ENCODE measurements around the gene XIRP1.
"Not testable (repeated sequence)": the region's sequence is repeated elsewhere in the genome, so short reads cannot be mapped to it uniquely, and the experiment has no call there.

XIRP1 gene

GRCh38 chr3:39186692-39187151, 5.7 kb downstream of the XIRP1 start:
- no peak for DNase-seq (ENCODE audit: low read depth)

GRCh38 chr3:39185959-39186691, 6.3 kb downstream of the XIRP1 start:
- no peak for DNase-seq (ENCODE audit: low read depth)

- DNase-seq (ENCODE audit: low read depth) = no peak
Observed at GRCh38 chr3:39185326-39185958, 7.0 kb downstream of the XIRP1 start.

GRCh38 chr3:39184968-39185285, 7.5 kb downstream of the XIRP1 start:
- no peak for DNase-seq (ENCODE audit: low read depth)

DNA sequence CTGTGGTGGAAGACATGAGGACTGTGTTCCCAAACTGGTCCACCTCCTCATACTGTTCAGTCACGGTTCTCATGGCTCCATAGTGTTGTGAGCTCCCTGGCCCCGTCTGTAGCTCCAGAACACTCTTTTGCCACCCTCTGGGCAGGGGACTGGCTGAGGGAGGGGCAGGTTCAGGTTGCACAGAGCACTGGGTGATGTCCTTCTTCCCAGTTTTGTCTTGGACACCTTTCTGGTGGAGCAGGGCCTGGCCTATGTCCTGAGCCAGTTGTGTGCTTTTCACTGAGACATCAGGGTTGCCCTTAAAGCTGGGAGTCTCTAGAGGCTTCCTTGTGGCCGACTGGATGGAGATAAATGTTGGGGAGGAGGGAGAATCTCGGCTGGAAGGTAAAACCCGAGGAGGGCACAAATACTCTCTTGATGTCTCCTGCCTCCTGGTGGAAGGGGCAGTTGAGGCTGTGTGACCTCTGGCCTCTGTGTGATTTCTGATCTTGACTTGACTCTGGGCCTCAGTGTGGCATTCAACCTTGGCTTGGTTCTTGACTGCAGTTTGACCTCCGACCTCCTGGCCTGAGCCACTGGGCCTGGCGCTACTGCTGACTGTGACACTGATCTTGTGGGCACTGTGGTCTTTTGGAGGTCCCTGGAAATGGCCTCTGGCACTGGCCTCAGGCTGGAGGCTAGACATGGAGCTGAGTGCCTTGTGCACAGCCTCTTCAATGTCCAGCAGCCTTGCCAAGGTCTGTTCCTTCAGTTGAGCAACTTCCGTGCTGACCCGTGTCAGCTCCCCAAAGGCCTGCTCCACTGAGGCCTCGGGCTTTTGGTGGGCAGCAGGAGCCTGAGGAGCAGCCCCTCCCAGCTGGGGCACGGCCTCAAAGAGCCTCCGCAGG, 8.1 kb downstream of the XIRP1 start:
- no peak for DNase-seq (ENCODE audit: low read depth)

DNA sequence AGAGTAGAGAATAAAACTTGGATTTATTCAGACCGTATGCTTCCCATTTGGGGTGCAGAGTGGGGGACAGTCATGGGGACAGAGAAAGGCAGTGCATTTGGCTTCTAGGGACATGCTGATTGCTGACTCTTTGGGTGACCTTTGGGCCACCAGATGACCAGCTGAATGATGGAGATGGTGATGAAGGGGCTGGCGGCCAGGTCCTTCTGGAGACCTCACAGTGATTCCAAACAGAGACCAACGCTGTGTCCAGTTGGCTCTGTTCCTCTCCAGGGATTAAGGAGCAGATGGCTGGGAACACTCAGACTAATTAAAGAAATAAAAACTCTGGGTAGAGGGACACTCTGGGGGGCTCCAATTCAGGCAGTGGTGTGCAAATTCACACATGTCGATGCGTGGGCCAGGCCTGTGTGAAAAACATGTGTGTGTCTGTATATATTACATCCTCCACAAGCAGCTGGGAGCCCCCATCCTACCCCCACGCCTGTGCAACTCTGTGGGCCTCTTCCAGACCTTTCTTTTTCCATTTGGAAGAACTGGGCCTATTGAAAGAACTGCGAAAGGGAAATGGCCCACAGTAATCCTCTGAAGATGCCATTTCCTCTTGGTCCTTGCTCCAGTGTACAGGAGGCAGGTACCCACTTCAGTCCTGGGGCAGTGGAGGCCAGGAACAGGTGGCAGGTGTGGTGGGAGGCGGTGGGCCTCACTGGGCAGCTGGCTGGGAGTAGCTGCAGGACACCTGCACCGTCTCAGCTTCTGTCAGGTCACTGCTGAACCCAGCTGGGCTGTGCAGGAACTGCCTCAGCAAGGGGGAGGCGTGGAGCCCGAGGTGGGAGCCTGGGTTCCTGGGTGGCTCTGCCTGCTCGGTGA, 8.9 kb downstream of the XIRP1 start:
- no peak for DNase-seq (ENCODE audit: low read depth)

- no peak for DNase-seq (ENCODE audit: low read depth)
Observed at GRCh38 chr3:39181408-39182335, 10.7 kb downstream of the XIRP1 start.

- peak; percentile 84 for DNase-seq (ENCODE audit: low read depth)
Observed at GRCh38 chr3:39180546-39181346, 11.6 kb downstream of the XIRP1 start.

DNA sequence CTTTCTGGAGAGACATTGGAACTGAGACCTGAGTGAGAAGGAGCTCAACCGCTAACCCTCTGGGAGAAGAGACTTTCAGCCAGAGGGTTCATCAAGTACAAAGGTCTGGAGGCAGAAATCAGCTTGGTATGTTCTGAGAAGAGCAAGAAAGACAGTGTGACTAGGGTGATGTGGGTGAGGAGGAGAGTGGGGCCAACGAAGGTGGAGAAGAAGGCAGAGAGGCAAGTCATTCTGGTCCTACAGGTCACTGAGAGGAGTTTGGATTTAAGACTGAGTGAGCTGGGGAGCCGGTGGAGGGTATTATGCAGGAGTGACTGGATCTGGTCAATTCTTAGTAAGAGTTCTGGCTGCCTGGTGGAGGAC, 12.2 kb downstream of the XIRP1 start:
- DNase-seq (ENCODE audit: low read depth) = no peak

DNA sequence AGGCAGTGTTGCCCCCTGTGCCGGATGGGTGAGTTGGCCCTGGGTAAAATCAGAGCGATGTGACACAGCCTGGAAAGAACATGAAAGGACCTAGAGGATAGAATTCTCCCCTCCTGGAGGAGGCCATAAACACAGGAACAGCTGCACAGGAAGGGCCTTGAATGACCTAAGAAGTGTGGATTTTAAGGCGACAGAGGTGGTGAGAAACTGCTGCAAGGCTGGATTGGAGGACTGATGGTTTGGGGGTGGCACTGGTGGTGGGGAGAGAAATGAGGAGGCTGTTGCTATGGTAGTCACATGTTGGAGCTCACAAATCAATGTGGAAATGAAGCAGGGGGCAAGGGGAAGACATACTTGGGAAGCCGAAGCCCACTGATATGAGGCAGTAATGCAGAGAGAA, 13.8 kb downstream of the XIRP1 start:
- DNase-seq (ENCODE audit: low read depth) = no peak

DNA sequence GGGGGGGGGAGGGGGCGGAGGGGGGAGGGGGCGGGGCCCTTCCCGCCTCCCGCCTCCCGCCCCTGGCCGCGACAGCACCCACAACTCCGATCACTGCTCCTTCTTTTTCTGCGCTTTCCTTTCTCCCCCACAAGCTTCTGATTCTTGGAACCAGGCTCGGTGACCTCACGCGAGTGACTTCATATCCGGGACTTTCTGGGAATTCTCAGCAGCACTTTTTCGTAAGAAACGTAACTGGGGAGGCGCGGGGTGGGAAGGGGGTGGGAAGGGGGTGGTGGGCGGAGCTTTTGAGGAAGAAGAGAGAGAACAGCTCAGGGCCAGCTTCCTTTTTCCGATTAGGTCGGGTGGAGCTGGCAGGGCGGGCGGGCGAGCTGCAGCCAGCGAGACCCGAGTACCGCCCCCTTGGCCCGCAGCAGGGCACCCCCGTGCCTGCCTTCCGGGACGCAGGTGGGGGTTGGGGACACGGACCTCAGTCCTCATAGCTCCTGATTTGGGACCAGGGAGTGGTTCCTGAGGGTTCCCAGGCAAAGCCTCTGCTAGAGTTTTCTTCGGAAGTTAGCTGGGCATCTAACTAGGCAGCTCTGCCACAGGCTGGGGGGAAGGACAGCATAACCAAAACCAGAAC, 14.6 kb downstream of the XIRP1 start:
- peak; percentile 67 for DNase-seq (ENCODE audit: low read depth)

DNA sequence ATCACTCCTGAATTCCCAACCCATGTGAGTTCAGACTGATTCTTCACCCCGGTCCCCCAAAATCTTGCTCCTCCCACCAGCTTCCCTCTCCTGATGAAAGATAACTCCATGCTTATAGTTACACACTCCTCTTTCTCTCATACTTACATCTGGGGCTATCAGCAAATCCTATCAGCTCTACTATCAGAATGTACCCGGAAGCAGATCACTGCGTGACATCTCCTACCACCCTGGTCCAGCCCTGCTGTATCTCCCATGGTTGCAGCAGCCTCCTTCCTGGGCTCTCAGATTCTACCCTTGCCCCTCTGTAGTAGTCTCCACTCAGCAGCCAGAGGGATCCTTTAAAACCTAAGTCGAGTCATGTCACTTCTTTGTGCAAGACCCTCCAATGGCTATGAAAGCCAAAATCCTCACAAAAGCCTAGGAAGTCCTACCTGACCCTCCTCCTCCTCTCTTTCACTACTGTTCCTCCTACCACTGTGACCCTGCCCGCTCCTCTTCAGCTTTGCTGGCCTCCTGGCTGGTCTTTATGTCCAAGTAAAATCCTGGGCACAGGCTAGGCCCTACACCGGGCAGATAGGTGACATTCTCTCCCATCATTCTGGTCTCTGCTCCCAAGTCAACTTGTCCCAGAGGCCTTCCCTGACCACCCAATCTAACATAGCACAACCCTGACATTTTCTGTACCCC, 16.2 kb downstream of the XIRP1 start:
- DNase-seq (ENCODE audit: low read depth) = no peak

DNA sequence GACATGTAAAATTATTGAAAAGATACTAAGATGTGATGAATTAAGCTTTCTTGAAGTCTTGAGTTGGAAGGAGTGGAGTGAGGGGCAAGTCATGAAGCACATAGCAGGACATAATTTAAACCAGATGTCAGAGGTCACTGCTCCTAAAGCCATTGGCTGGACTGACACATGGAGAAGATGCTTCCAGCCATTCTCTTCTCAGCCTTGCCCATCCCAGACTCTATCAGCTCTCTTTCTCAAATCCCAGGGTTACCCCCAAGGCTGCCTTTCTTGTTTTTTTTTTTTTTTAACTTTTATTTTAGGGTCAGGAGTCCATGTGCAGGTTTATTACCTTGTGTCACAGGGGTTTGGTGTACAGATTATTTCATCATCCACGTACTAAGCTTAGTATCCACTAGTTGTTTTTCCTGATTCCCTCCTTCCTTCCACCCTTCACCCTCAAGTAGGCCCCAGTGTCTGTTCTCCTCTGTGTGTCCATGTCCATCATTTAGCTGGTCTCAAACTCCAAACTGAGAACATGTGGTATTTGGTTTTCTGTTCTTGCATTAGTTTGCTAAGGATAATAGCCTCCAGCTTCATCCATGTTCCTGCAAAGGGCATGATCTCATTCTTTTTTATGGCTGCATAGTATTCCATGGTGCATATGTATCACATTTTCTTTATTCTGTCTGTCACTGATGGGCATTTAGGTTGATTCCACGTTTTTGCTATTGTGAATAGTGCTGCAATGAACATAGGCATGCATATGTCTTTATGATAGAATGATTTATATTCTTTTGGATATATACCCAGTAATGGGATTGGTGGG, 18.9 kb downstream of the XIRP1 start:
- DNase-seq (ENCODE audit: low read depth) = no peak

DNA sequence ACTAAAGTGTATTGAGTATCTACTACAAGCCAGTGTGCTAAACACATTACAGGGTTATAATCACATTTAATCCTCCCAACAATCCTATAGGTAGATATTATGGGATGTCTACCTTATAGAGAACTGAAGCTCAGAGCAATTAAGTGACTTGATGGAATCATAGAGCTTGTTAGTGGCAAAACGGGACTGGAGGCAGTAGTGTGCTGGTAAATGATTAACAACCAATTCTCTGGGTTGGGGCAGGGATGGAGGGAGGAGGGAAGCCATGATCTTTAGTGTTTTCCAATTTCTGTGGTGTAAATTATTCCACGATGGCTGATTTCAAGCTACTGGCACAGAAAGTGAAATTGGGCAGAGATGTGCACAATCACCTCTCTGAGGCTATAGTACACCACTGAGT, 20.5 kb downstream of the XIRP1 start:
- DNase-seq (ENCODE audit: low read depth) = no peak

DNA sequence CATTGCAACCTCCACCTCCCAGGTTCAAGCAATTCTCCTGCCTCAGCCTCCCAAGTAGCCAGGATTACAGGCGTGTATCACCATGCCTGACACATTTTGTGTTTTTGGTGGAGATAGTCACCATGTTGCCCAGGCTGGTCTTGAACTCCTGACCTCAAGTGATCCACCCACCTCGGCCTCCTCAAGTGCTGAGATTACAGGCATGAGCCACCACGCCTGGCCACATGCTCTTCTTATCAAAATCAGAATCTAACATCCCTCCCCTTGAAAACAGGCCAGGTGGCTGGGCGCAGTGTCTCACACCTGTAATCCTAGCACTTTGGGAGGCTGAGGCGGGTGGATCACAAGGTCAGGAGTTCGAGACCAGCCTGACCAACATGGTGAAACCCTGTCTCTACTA, 21.5 kb downstream of the XIRP1 start:
- DNase-seq (ENCODE audit: low read depth) = not testable (repeated sequence)

GRCh38 chr3:39170461-39170860, 21.9 kb downstream of the XIRP1 start:
- no peak for DNase-seq (ENCODE audit: low read depth)

DNA sequence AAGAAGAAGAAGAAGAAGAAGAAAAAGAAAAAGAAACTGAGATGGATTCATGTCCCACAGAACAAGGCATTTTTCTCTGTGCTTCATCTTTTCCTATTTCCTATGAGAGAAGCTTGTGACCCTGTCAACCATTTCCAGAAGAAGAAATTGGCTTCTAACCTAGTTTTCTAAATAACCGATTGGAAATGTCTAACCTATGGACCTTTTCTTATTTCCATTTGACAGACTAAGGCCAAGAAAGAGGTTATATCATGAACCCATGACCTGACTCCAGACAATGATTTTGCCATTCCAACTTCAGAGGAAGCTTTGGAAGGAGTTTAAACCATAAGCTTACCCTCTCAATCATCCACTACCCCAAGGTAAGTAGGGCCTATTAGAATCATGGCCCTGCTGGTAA, 22.7 kb downstream of the XIRP1 start:
- no peak for DNase-seq (ENCODE audit: low read depth)

DNA sequence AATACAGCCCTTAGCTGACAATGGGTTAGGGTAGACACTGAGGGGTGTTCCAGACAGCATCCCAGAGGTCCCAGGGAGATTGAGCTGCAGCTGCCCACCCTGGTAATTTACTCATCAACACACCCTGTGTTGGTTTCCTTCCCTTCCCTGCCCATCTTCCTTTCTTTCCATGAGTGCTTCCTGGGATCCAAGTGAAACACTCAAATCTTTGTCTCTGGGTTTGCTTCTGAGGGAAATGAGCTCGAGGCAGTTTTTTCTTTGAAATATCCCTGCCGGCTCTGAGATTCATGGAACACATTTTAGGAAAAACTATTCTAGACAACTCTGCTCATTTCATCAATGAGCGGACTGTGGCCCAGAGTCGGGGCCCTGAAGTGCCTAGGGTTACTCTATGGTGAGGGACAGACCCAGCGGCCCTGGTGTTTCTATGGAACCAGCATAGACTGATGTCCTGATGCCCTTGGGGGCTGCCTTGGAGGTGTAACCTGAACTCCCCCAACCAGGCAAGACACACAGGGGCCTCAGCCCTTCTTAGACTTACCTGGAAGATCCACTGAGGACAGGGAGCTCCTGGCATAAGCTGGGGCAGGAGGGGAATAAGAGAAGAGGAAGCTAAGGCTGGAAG, 24.1 kb downstream of the XIRP1 start:
- DNase-seq (ENCODE audit: low read depth) = no peak
